GM23338 (cell line): ENCODE measurements around the gene ASCL5. TPM values are rescaled to one million over a fixed set of nuclear protein-coding genes. Genes with fewer than 3 reads are reported as not detected.
A peak's percentile ranks its signal among the peaks of the same experiment; 100 is the strongest.

Source experiments
- ATAC-seq: fragments of 200-7000 bp; cut with Tn5 transposase; 3 replicates; pipeline ENCODE4 v1.9.1; 2020
- DNase-seq: peaks from one replicate; pipeline ENCODE4 v3.0.0-alpha.2; 2015; ENCODE audit warnings: low spot score
- H2AFZ ChIP-seq: fragments of 200-600 bp; sonication (generic); 2 replicates; pipeline ENCODE4 v1.8.0; 2016; ENCODE audit warnings: antibody characterized with exemption, mild to moderate bottlenecking, moderate library complexity
- H3F3A ChIP-seq: fragments of 200-600 bp; sonication (generic); replicated peaks from 2 replicates; pipeline ENCODE4 v1.8.0; 2017; ENCODE audit warnings: antibody characterized with exemption, mixed run types, low read depth
- H3K27ac ChIP-seq: fragments of 200-600 bp; sonication (generic); 2 replicates; pipeline ENCODE4 v1.6.1; 2016; ENCODE audit warnings: low read depth
- H3K27me3 ChIP-seq: fragments of 200-600 bp; sonication (generic); 2 replicates; pipeline ENCODE4 v1.8.0; 2016; ENCODE audit warnings: mild to moderate bottlenecking, mixed run types, moderate library complexity; ENCODE audit not compliant: insufficient read depth
- H3K36me3 ChIP-seq: fragments of 200-600 bp; sonication (generic); 2 replicates; pipeline ENCODE4 v1.8.0; 2016; ENCODE audit warnings: mild to moderate bottlenecking; ENCODE audit not compliant: insufficient read depth
- H3K4me1 ChIP-seq: fragments of 200-600 bp; sonication (generic); 2 replicates; pipeline ENCODE4 v1.8.0; 2016; ENCODE audit warnings: mild to moderate bottlenecking, moderate library complexity; ENCODE audit not compliant: insufficient read depth
- H3K4me2 ChIP-seq: fragments of 200-600 bp; sonication (generic); 2 replicates; pipeline ENCODE4 v1.7.1; 2017; ENCODE audit warnings: mixed run types
- H3K4me3 ChIP-seq: fragments of 200-600 bp; sonication (generic); 2 replicates; pipeline ENCODE4 v1.6.1; 2016; ENCODE audit warnings: mixed run types
- H3K79me2 ChIP-seq: fragments of 200-600 bp; sonication (generic); replicated peaks from 2 replicates; pipeline ENCODE4 v1.8.0; 2017; ENCODE audit warnings: mild to moderate bottlenecking; ENCODE audit not compliant: insufficient read depth
- H3K9me2 ChIP-seq: fragments of 200-600 bp; sonication (generic); 2 replicates; pipeline ENCODE4 v1.8.0; 2017; ENCODE audit not compliant: insufficient read depth
- H4K20me1 ChIP-seq: fragments of 200-600 bp; sonication (generic); replicated peaks from 2 replicates; pipeline ENCODE4 v1.8.0; 2017; ENCODE audit warnings: mild to moderate bottlenecking; ENCODE audit not compliant: insufficient read depth
- H3K27ac Mint-ChIP-seq: 2 replicates; pipeline ENCODE4 v1.8.0; 2020; ENCODE audit warnings: inconsistent platforms, mild to moderate bottlenecking, moderate library complexity, mixed read lengths
- H3K27me3 Mint-ChIP-seq: 3 replicates; pipeline ENCODE4 v1.8.0; 2022; ENCODE audit warnings: low read depth, mild to moderate bottlenecking, moderate library complexity, mixed read lengths, inconsistent platforms; ENCODE audit not compliant: insufficient read depth, poor library complexity
- H3K36me3 Mint-ChIP-seq: 3 replicates; pipeline ENCODE4 v1.8.0; 2021; ENCODE audit warnings: low read depth, mild to moderate bottlenecking, inconsistent platforms, moderate library complexity, mixed read lengths
- H3K4me1 Mint-ChIP-seq: 3 replicates; pipeline ENCODE4 v1.8.0; 2020; ENCODE audit warnings: mild to moderate bottlenecking, inconsistent platforms, mixed read lengths
- H3K4me3 Mint-ChIP-seq: 3 replicates; pipeline ENCODE4 v1.8.0; 2021; ENCODE audit warnings: moderate library complexity, mild to moderate bottlenecking, inconsistent platforms, mixed read lengths
- H3K9me3 Mint-ChIP-seq: 3 replicates; pipeline ENCODE4 v1.8.0; 2020; ENCODE audit warnings: moderate library complexity, mild to moderate bottlenecking, inconsistent platforms, mixed read lengths
- EZH2 ChIP-seq: fragments of 200-600 bp; sonication (generic); IDR thresholded peaks from one replicate; pipeline ENCODE4 v1.8.0; 2017; ENCODE audit warnings: antibody characterized with exemption, mild to moderate bottlenecking, low read depth; ENCODE audit not compliant: unreplicated experiment
- EZH2phosphoT487 ChIP-seq: fragments of 200-600 bp; sonication (generic); IDR thresholded peaks from one replicate; pipeline ENCODE4 v1.8.1; 2018; ENCODE audit warnings: antibody characterized with exemption; ENCODE audit not compliant: unreplicated experiment
- JUNB ChIP-seq: IDR thresholded peaks from one replicate; pipeline ENCODE4 v1.6.1; 2016; ENCODE audit warnings: antibody characterized with exemption; ENCODE audit not compliant: unreplicated experiment
- NANOG ChIP-seq: IDR thresholded peaks from 2 replicates; pipeline ENCODE4 v1.6.1; 2016; ENCODE audit warnings: antibody characterized with exemption, borderline replicate concordance
- POLR2AphosphoS5 ChIP-seq: IDR thresholded peaks from 2 replicates; pipeline ENCODE4 v1.6.1; 2016; ENCODE audit warnings: antibody characterized with exemption, low read depth
- STAT1 ChIP-seq: IDR thresholded peaks from one replicate; pipeline ENCODE4 v1.6.1; 2016; ENCODE audit warnings: antibody characterized with exemption; ENCODE audit not compliant: unreplicated experiment
- ZNF114 ChIP-seq: fragments of 250-450 bp; sonication (Bioruptor Pico); IDR thresholded peaks from 2 replicates; pipeline ENCODE4 v1.5.0; 2020; ENCODE audit warnings: mild to moderate bottlenecking, moderate library complexity
- ZNF331 ChIP-seq: fragments of 250-450 bp; sonication (Bioruptor Pico); IDR thresholded peaks from 2 replicates; pipeline ENCODE4 v1.5.0; 2020; ENCODE audit warnings: low read depth, mild to moderate bottlenecking, moderate library complexity
- polyA plus RNA-seq: library from polyadenylated mRNA; unstranded; fragments of >200 nt; fragmentation: Nextera tagmentation; extraction: Ambion mirVana; gene quantifications from 2 replicates; pipeline ENCODE4 v1.2.1, GENCODE V29; 2016
- total RNA-seq: library from RNA; depleted of rRNA; stranded (reverse); fragments of >200 nt; shearing (Covaris generic); gene quantifications from 2 replicates; pipeline ENCODE4 v1.2.3, GENCODE V29; 2014
- TF ChIP-seq, protein P1 (sequence below), 2 experiments: fragments of 200-600 bp in 1 of 2; sonication (generic) in 1 of 2; conservative IDR thresholded peaks; 2 replicates each; pipeline versions ENCODE4 v1.5.1 to v1.6.1; 2016 to 2017; ENCODE audit warnings: antibody characterized with exemption in 2 of 2, low read depth in 2 of 2, mild to moderate bottlenecking in 2 of 2, moderate library complexity in 1 of 2
- TF ChIP-seq, protein P2 (sequence below): fragments of 250-450 bp; sonication (Bioruptor Pico); IDR thresholded peaks from 2 replicates; pipeline ENCODE4 v1.5.0; 2020; ENCODE audit warnings: mild to moderate bottlenecking, moderate library complexity

ASCL5 gene
- total and polyA plus RNA-seq, 2 experiments from 2014 or later, result not detected

DNA sequence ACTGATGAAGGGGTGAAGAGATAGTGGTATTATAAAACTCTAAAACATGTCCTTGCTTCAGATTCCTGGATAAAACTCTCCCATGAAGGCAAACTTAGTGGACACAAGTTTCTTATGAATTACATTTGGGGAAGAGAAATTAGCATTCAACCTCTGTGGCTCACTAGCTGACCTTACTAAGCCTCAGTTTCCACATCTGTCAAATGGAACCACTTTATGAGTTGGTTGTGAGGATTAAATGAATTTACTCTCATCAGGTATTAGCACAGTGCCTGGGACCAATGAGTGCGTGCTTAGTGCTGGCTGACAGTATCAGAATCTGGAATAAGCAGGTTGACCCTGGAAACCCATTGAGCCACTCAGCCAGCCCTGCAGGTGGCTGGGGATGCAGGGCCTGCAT is 17.3 kb downstream of the ASCL5 start:
- no peaks in the 10 kb centered on the region for H3K36me3 ChIP-seq
- H3K4me3 ChIP-seq, result no peak overlapping the region
- no peak overlapping the region for H3K4me2 ChIP-seq
- TF ChIP-seq POLR2AphosphoS5 (no peak), JUNB (no peak), NANOG (no peak), ZNF331 (CRISPR knock-in tag) (no peak), STAT1 (no peak), EZH2 (no peak)
- TF ChIP-seq, protein P1, sequence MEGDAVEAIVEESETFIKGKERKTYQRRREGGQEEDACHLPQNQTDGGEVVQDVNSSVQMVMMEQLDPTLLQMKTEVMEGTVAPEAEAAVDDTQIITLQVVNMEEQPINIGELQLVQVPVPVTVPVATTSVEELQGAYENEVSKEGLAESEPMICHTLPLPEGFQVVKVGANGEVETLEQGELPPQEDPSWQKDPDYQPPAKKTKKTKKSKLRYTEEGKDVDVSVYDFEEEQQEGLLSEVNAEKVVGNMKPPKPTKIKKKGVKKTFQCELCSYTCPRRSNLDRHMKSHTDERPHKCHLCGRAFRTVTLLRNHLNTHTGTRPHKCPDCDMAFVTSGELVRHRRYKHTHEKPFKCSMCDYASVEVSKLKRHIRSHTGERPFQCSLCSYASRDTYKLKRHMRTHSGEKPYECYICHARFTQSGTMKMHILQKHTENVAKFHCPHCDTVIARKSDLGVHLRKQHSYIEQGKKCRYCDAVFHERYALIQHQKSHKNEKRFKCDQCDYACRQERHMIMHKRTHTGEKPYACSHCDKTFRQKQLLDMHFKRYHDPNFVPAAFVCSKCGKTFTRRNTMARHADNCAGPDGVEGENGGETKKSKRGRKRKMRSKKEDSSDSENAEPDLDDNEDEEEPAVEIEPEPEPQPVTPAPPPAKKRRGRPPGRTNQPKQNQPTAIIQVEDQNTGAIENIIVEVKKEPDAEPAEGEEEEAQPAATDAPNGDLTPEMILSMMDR (conservative IDR thresholded peaks at IDR 0.05; ENCODE audit: low read depth in 2 of 2), result no peak
- peaks cover 9% of the 10 kb centered on the region; the same call in 2 of the 3 replicates for H3K4me1 Mint-ChIP-seq
- no peaks in the 10 kb centered on the region for H3K9me2 ChIP-seq
- no peak for ATAC-seq
- no peaks in the 10 kb centered on the region for H3K36me3 Mint-ChIP-seq
- no peak overlapping the region for H3K27ac Mint-ChIP-seq
- no peak for DNase-seq
- no peaks in the 10 kb centered on the region for H3K9me3 Mint-ChIP-seq
- H3K4me1 ChIP-seq, result peaks cover 5% of the 10 kb centered on the region
- H2AFZ ChIP-seq, result no peak overlapping the region
- H3K27me3 Mint-ChIP-seq, result peaks cover 25% of the 10 kb centered on the region
- H3K27ac ChIP-seq, result no peak overlapping the region
- no peaks in the 10 kb centered on the region for H3F3A ChIP-seq
- H4K20me1 ChIP-seq, result no peaks in the 10 kb centered on the region
- H3K79me2 ChIP-seq, result no peaks in the 10 kb centered on the region
- H3K27me3 ChIP-seq, result peaks cover 15% of the 10 kb centered on the region
- H3K4me3 Mint-ChIP-seq, result no peak overlapping the region

DNA sequence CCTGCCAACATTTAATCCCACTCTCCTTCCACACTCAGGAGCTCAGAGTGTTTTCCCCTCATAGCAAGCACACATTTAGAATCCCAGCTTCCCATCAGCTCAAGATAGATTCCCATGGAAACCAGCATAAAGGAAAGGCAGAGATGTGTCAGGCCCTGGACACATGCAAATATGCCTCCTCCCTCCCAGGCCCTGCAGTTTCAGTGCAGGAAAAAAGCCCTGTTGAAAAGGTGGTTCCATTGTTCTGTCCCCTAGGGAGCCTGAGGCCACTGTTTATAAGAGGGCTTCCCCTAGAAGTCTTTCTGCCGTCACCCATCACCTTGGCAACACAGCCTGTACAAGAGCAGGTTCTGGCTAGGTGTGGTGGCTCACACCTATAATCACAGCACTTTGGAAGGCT is 18.4 kb downstream of the ASCL5 start:
- H3K9me2 ChIP-seq, result no peaks in the 10 kb centered on the region
- Mint-ChIP-seq H3K4me3 (no peak overlapping the region), H3K36me3 (no peaks in the 10 kb centered on the region), H3K27ac (no peak overlapping the region; the same call in 1 of the 2 replicates), H3K27me3 (peaks cover 19% of the 10 kb centered on the region), H3K4me1 (peaks cover 13% of the 10 kb centered on the region; the same call in 2 of the 3 replicates), H3K9me3 (no peaks in the 10 kb centered on the region)
- H3F3A ChIP-seq, result no peaks in the 10 kb centered on the region
- no peak overlapping the region for H3K4me3 ChIP-seq
- ATAC-seq, result peak; percentile 76
- no peaks in the 10 kb centered on the region for H3K36me3 ChIP-seq
- no peak for DNase-seq
- no peak overlapping the region for H2AFZ ChIP-seq
- no peaks in the 10 kb centered on the region for H3K79me2 ChIP-seq
- H3K4me2 ChIP-seq, result no peak overlapping the region
- no peaks in the 10 kb centered on the region for H4K20me1 ChIP-seq
- peaks cover 6% of the 10 kb centered on the region for H3K4me1 ChIP-seq
- peaks cover 8% of the 10 kb centered on the region; the same call in 1 of the 2 replicates for H3K27me3 ChIP-seq
- no peak overlapping the region for H3K27ac ChIP-seq
- no peak for TF ChIP-seq ZNF114
- TF ChIP-seq, protein P1 (conservative IDR thresholded peaks at IDR 0.05; ENCODE audit: low read depth in 2 of 2), result no peak
- no peak for TF ChIP-seq ZNF331 (CRISPR knock-in tag)
- TF ChIP-seq, protein P2, sequence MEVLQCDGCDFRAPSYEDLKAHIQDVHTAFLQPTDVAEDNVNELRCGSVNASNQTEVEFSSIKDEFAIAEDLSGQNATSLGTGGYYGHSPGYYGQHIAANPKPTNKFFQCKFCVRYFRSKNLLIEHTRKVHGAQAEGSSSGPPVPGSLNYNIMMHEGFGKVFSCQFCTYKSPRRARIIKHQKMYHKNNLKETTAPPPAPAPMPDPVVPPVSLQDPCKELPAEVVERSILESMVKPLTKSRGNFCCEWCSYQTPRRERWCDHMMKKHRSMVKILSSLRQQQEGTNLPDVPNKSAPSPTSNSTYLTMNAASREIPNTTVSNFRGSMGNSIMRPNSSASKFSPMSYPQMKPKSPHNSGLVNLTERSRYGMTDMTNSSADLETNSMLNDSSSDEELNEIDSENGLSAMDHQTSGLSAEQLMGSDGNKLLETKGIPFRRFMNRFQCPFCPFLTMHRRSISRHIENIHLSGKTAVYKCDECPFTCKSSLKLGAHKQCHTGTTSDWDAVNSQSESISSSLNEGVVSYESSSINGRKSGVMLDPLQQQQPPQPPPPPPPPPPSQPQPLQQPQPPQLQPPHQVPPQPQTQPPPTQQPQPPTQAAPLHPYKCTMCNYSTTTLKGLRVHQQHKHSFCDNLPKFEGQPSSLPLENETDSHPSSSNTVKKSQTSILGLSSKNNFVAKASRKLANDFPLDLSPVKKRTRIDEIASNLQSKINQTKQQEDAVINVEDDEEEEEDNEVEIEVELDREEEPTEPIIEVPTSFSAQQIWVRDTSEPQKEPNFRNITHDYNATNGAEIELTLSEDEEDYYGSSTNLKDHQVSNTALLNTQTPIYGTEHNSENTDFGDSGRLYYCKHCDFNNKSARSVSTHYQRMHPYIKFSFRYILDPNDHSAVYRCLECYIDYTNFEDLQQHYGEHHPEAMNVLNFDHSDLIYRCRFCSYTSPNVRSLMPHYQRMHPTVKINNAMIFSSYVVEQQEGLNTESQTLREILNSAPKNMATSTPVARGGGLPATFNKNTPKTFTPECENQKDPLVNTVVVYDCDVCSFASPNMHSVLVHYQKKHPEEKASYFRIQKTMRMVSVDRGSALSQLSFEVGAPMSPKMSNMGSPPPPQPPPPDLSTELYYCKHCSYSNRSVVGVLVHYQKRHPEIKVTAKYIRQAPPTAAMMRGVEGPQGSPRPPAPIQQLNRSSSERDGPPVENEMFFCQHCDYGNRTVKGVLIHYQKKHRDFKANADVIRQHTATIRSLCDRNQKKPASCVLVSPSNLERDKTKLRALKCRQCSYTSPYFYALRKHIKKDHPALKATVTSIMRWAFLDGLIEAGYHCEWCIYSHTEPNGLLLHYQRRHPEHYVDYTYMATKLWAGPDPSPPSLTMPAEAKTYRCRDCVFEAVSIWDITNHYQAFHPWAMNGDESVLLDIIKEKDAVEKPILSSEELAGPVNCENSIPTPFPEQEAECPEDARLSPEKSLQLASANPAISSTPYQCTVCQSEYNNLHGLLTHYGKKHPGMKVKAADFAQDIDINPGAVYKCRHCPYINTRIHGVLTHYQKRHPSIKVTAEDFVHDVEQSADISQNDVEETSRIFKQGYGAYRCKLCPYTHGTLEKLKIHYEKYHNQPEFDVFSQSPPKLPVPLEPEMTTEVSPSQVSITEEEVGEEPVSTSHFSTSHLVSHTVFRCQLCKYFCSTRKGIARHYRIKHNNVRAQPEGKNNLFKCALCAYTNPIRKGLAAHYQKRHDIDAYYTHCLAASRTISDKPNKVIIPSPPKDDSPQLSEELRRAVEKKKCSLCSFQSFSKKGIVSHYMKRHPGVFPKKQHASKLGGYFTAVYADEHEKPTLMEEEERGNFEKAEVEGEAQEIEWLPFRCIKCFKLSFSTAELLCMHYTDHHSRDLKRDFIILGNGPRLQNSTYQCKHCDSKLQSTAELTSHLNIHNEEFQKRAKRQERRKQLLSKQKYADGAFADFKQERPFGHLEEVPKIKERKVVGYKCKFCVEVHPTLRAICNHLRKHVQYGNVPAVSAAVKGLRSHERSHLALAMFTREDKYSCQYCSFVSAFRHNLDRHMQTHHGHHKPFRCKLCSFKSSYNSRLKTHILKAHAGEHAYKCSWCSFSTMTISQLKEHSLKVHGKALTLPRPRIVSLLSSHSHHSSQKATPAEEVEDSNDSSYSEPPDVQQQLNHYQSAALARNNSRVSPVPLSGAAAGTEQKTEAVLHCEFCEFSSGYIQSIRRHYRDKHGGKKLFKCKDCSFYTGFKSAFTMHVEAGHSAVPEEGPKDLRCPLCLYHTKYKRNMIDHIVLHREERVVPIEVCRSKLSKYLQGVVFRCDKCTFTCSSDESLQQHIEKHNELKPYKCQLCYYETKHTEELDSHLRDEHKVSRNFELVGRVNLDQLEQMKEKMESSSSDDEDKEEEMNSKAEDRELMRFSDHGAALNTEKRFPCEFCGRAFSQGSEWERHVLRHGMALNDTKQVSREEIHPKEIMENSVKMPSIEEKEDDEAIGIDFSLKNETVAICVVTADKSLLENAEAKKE (CRISPR knock-in tag), result no peak
- no peak for TF ChIP-seq POLR2AphosphoS5
- TF ChIP-seq STAT1, result no peak
- no peak for TF ChIP-seq EZH2phosphoT487
- TF ChIP-seq EZH2, result no peak
